Epithelial cell of esophagus (primary cell): ENCODE measurements around the gene TMEM255A.

Experiments
- DNase-seq: peaks from one replicate; pipeline ENCODE4 v3.0.0; 2010; ENCODE audit warnings: low read depth
- H3K4me3 ChIP-seq: 2 replicates; pipeline ENCODE4 v1.5.1; 2011; ENCODE audit warnings: mild to moderate bottlenecking, low read length, control low read depth
- CTCF ChIP-seq: IDR thresholded peaks from 2 replicates; pipeline ENCODE4 v1.5.1; 2011; ENCODE audit warnings: low read depth, mild to moderate bottlenecking, low read length, control low read depth, inconsistent platforms; ENCODE audit not compliant: insufficient read depth; ENCODE audit errors: missing control alignments

The TMEM255A gene

GRCh38 chrX:120282697-120283096, 28.6 kb downstream of the TMEM255A start:
- TF ChIP-seq CTCF, result no peak
- H3K4me3 ChIP-seq, result no peak overlapping the region
- DNase-seq, result no peak

- no peak for DNase-seq
- H3K4me3 ChIP-seq, result no peak overlapping the region
- TF ChIP-seq CTCF, result no peak
Measured at GRCh38 chrX:120281761-120282160, 29.5 kb downstream of the TMEM255A start.

- no peak for DNase-seq
- no peak overlapping the region for H3K4me3 ChIP-seq
- TF ChIP-seq CTCF, result no peak
Measured at GRCh38 chrX:120281021-120281624, 30.1 kb downstream of the TMEM255A start.

- no peak for TF ChIP-seq CTCF
- DNase-seq, result no peak
- H3K4me3 ChIP-seq, result no peak overlapping the region
Measured at GRCh38 chrX:120274958-120275357, 36.3 kb downstream of the TMEM255A start.

GRCh38 chrX:120274145-120274544, 37.1 kb downstream of the TMEM255A start:
- DNase-seq, result no peak
- H3K4me3 ChIP-seq, result no peak overlapping the region
- TF ChIP-seq CTCF, result no peak

- H3K4me3 ChIP-seq, result no peak overlapping the region
- DNase-seq, result peak; percentile 4
- TF ChIP-seq CTCF, result no peak
Measured at GRCh38 chrX:120271218-120271617, 40.0 kb downstream of the TMEM255A start.

GRCh38 chrX:120270567-120270966, 40.7 kb downstream of the TMEM255A start:
- TF ChIP-seq CTCF, result no peak
- no peak for DNase-seq
- no peak overlapping the region for H3K4me3 ChIP-seq
